ENCODE measurements around the gene CARD10. TPM values are rescaled to one million over a fixed set of nuclear protein-coding genes. Genes with fewer than 3 reads are reported as not detected.
A peak's percentile ranks its signal among the peaks of the same experiment; 100 is the strongest.

CARD10 gene
- 13.9 and 14.5 TPM in 2 replicates for polyA plus RNA-seq (2012; rRNA removed)
- 4.4 and 7.2 TPM in 2 replicates for polyA plus RNA-seq (2012; cell fraction: cytosol; rRNA removed)
- polyA plus RNA-seq (2012; cell fraction: nucleus; rRNA removed) = 27.9 and 29.5 TPM in 2 replicates

DNA sequence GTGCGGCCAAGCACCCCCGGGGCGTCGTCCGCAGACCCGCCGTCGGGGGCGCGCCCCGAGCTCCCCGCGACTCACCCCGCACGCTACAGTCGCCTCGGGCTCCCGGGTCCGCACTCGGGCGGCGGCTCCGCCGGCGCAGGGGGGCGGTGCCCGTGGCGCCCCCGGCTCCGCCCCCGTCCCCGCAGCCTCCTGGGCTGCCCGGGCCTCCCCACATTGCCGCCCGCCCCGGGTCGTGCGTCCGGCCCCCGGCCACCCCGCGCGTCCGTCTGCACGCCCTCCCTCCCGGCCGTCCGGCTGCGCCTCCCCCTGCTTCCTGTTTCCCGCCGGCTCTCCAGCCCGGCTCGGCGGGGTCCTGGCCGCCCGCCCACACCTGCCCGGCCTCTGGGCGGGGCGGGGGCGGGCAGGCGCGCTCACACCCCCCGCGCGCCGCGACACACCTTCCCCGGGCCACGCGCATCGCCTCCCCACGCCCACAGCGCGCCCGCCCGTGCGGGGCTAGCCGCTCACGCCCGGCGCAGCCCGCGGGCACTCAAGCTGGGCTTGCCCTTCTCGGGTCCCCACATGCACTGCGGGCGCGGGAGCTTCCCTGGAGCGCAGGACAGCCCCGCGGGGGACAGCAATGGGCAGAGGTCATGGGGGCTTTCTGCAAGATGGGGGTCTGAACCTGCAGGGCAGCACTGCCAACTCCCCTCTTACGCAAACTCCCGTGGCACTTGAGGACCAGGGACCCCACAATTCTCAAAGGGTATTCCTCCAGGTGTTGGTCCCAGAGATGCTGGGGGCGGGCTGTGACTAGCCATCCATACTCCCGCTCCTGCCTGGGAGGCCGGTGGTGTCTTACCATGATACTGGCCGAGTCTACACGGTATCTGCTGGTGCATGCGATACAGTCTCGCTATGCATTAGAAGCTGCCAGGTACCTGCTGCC lies at the start of gene CARD10:
Gene CARD10, minus strand, starts transcription at position 148 of the 928 bp plus-strand sequence. CDS start 215 bp downstream, outside the sequence.
- H2AFZ ChIP-seq (ENCODE audit: low read depth) = peak within 1 kb of the TSS; percentile 78
- H3K4me1 ChIP-seq (ENCODE audit: control insufficient read depth in 1 of 2, insufficient read depth in 2 of 2, low read depth in 1 of 2, low read length in 1 of 2) = peaks cover 0 to 16% of the 10 kb centered on the region in 2 experiments; a peak in 1 of 4 replicates
- peak within 1 kb of the TSS; percentile 94 for H3K4me2 ChIP-seq
- peaks cover 4 to 8% of the 10 kb centered on the region in 2 experiments for H3K36me3 ChIP-seq (replicated peaks in 1 of 2; ENCODE audit: control insufficient read depth in 1 of 2, insufficient read depth in 2 of 2, low read length in 1 of 2)
- H3K27me3 ChIP-seq (ENCODE audit: insufficient read depth) = no peaks in the 10 kb centered on the region
- peak; percentile 89 for DNase-seq
- H3F3A ChIP-seq (replicated peaks; ENCODE audit: insufficient read depth) = peaks cover 9% of the 10 kb centered on the region
- peaks cover 8% of the 10 kb centered on the region for H3K79me2 ChIP-seq (ENCODE audit: insufficient read depth)
- no peaks in the 10 kb centered on the region for H3K9me3 ChIP-seq
- no peak within 1 kb of the TSS; a peak in 1 of 4 replicates for H3K27ac ChIP-seq (ENCODE audit: low read depth in 2 of 2, low read length in 1 of 2)
- ChIA-PET CTCF (interaction anchor here (0.6 to 2.3 kb wide), 10 partner anchors 8 to 90 kb away, joined by 3 to 6 read pairs (median 4); no protein-coding TSS in a partner anchor), POLR2A (interaction anchor here (0.9 kb wide), 1 partner anchor 47 kb away, joined by 3 read pairs; no protein-coding TSS in a partner anchor)
- H4K20me1 ChIP-seq (ENCODE audit: insufficient read depth) = no peaks in the 10 kb centered on the region
- H3K9ac ChIP-seq = peak within 1 kb of the TSS; percentile 69
- H3K4me3 ChIP-seq (ENCODE audit: low read depth in 2 of 2, low read length in 1 of 2) = peak within 1 kb of the TSS; percentile 62 to 74
- no peak for TF ChIP-seq FOXM1 (IDR thresholded peaks at IDR 0.05; ENCODE audit: low read depth)
- no peak for TF ChIP-seq NFIC (IDR thresholded peaks at IDR 0.05; ENCODE audit: borderline replicate concordance)
- TF ChIP-seq NRF1 (IDR thresholded peaks at IDR 0.05; ENCODE audit: low read depth, low read length) = 0 out of 2 replicates have a peak, but pooled peaks have one; percentile 8
- TF ChIP-seq MXI1 (IDR thresholded peaks at IDR 0.05; ENCODE audit: low read depth, low read length) = 0 out of 2 replicates have a peak, but pooled peaks have one; percentile 40
- TF ChIP-seq SMC3 (IDR thresholded peaks at IDR 0.05; ENCODE audit: low read depth, low read length) = no peak
- TF ChIP-seq GABPA (IDR thresholded peaks at IDR 0.05; ENCODE audit: low read depth) = peak; percentile 28; the same call in 1 of the 2 replicates
- no peaks in the 10 kb centered on the region for H3K9me2 ChIP-seq
- WGBS (ENCODE audit: low lambda C conversion rate) = 79% methylated on average over 8 of the region's 99 CpGs

DNA sequence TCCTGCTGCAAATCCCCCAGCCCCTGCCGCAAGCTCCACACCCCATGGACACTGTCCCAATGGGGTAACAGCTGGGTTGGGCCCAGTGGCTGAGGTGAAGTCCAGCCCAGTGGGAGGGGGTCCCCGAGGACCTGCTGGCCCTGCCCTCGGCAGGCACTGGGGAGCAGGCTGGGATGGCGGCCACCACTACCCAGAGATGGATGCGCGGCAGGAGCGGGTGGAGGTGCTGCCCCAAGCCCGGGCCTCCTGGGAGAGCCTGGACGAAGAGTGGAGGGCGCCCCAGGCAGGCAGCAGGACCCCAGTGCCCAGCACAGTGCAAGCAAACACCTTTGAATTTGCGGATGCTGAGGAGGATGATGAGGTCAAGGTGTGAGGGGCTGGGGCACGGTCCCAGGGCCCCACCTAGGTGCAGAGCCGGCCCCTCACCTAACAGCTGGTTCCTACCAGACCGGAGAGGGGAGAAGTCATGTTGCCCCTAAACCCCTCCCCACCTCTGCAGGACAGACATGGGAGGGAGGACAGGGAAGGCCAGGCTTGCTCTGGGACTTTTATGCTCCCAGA lies 49.3 kb upstream of the CARD10 start:
- H3K79me2 ChIP-seq (ENCODE audit: insufficient read depth) = peaks cover 54% of the 10 kb centered on the region
- no peaks in the 10 kb centered on the region for H3K9me3 ChIP-seq
- no peak for TF ChIP-seq FOSL2 (IDR thresholded peaks at IDR 0.05; ENCODE audit: borderline replicate concordance, low read depth)
- TF ChIP-seq RXRA (IDR thresholded peaks at IDR 0.05; ENCODE audit: borderline replicate concordance, low read depth) = no peak
- TF ChIP-seq POLR2AphosphoS5 (IDR thresholded peaks at IDR 0.05; ENCODE audit: low read depth, low read length) = no peak
- no peak for TF ChIP-seq TEAD4 (IDR thresholded peaks at IDR 0.05; ENCODE audit: borderline replicate concordance, insufficient read depth)
- no peak for TF ChIP-seq GATA2 (CRISPR knock-in tag; IDR thresholded peaks at IDR 0.05)
- TF ChIP-seq FOXM1 (IDR thresholded peaks at IDR 0.05; ENCODE audit: low read depth) = no peak
- no peak for TF ChIP-seq RAD21 (IDR thresholded peaks at IDR 0.05; ENCODE audit: low read length)
- TF ChIP-seq, protein P1, sequence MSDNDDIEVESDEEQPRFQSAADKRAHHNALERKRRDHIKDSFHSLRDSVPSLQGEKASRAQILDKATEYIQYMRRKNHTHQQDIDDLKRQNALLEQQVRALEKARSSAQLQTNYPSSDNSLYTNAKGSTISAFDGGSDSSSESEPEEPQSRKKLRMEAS (IDR thresholded peaks at IDR 0.05; ENCODE audit: low read depth) = no peak
- no peak for TF ChIP-seq EZH2phosphoT487 (IDR thresholded peaks at IDR 0.05; ENCODE audit: borderline replicate concordance, low read depth)
- TF ChIP-seq, protein P2, sequence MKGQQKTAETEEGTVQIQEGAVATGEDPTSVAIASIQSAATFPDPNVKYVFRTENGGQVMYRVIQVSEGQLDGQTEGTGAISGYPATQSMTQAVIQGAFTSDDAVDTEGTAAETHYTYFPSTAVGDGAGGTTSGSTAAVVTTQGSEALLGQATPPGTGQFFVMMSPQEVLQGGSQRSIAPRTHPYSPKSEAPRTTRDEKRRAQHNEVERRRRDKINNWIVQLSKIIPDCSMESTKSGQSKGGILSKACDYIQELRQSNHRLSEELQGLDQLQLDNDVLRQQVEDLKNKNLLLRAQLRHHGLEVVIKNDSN (IDR thresholded peaks at IDR 0.05; ENCODE audit: borderline replicate concordance, low read depth) = no peak
- no peak for TF ChIP-seq MXI1 (IDR thresholded peaks at IDR 0.05; ENCODE audit: low read depth, low read length)
- TF ChIP-seq REST (IDR thresholded peaks at IDR 0.05; ENCODE audit: low read depth, low read length) = no peak
- TF ChIP-seq JUND (IDR thresholded peaks at IDR 0.05) = no peak
- TF ChIP-seq RFX5 (IDR thresholded peaks at IDR 0.05; ENCODE audit: low read length) = no peak
- H3K27ac ChIP-seq (ENCODE audit: low read depth in 2 of 2, low read length in 1 of 2) = no peak overlapping the region
- no peaks in the 10 kb centered on the region for H3K27me3 ChIP-seq (ENCODE audit: insufficient read depth)
- H3K9me2 ChIP-seq = no peaks in the 10 kb centered on the region
- H2AFZ ChIP-seq (ENCODE audit: low read depth) = no peak overlapping the region
- 94% methylated on average over 10 of the region's 14 CpGs for WGBS (ENCODE audit: low lambda C conversion rate)
- H3K9ac ChIP-seq = no peak overlapping the region
- no peak overlapping the region for H3K4me3 ChIP-seq (ENCODE audit: low read depth in 2 of 2, low read length in 1 of 2)
- ChIA-PET POLR2A (interaction anchor here (1.0 kb wide), 1 partner anchor 69 kb away, joined by 3 read pairs; no protein-coding TSS in a partner anchor), CTCF (interaction anchor here (0.8 to 20.5 kb wide), 20 partner anchors 11 to 309 kb away, joined by 3 to 647 read pairs (median 16); partner anchors contain the start of genes CARD10, ELFN2, GGA1 and LGALS2)
- peaks cover 7 to 26% of the 10 kb centered on the region in 2 experiments for H3K36me3 ChIP-seq (replicated peaks in 1 of 2; ENCODE audit: control insufficient read depth in 1 of 2, insufficient read depth in 2 of 2, low read length in 1 of 2)
- peaks cover 17% of the 10 kb centered on the region for H3F3A ChIP-seq (replicated peaks; ENCODE audit: insufficient read depth)
- H3K4me1 ChIP-seq (ENCODE audit: control insufficient read depth in 1 of 2, insufficient read depth in 2 of 2, low read depth in 1 of 2, low read length in 1 of 2) = peaks cover 0 to 11% of the 10 kb centered on the region in 2 experiments; a peak in 3 of 4 replicates
- DNase-seq = no peak
- peaks cover 80% of the 10 kb centered on the region for H4K20me1 ChIP-seq (ENCODE audit: insufficient read depth)
- H3K4me2 ChIP-seq = no peak overlapping the region

Data from SK-N-SH (cell line).